Activated T-helper 1 cell treated with Interleukin-2 at 50 U/mL for 16 hours (primary cell): Measurements from ENCODE around the gene RIOK2.

Source experiments
- DNase-seq: peaks from one replicate; pipeline ENCODE4 v3.0.0-alpha.2; 2020; ENCODE audit warnings: low read depth

Gene RIOK2

DNA sequence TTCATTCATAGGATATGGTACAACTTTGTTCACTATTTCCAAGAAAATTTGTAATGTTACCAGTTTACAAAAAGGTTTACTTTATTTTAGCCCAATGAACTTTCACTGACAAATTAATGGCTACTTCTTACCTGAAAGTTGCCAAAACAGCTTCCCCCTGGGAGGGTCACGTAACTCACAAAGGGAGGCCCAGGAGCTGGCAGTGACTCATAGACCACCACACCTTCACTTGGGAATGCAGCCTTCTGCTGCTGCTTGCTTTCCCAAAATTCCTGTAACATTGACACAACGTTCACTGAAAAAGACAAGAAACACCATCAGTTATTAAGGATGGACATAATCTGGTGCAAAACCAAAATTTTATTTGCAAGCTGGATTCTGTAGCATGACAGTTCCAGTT is 58.7 kb downstream of the RIOK2 start:
- DNase-seq: no peak

DNA sequence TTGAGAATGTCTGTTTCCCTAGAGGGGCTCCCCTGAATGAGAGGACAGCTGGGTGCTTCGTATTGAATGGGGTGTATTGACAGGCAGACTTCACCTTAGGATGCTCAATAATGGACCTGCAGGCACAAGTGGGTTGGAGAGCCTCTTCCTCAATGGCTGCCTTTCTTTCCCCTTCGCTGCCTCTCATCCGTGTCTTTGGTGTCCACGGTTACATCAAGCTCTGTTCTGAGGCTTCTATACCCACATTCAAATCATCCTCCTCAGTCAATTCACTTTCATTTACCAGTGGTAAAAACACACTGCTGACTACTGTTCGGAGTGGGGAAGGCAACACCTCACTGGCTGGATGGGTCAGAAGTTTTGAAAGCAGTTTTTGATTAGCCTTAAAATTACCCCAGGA is 61.2 kb downstream of the RIOK2 start:
- DNase-seq: no peak

DNA sequence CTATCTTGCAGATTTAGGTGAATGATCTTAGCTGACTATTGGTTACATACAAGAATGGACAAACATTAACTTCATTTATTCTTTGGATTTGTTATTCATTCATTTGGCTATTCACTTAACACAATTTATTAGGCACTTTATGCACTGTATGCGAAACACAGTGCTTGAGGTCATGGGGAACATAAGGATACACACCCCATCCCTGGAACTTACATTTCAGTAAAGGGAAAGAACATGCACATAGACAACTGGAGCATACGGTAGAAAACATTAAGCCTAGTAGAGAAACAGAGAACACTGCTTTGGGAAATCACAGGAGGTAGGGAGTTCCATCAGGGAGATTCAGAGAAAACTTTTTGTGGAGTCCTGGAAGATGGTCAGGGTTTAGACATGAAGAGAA is 62.9 kb downstream of the RIOK2 start:
- no peak for DNase-seq

DNA sequence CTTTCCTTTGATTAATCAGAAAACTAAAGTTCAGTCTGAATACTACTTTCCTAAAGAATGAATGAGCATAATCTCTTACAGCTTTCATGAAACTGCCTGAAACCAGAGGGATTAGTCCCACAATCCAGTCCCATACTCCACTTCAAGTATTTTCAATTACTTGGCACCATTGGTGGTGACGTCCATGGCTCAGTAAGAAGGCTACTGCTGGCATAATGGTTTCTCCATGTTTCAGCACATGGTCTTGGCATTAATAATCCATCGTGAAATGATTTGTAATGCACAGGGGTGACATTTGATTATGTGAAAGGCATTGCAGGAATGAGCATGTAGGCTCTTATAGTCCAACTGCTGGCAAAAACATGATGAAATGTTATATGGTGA is 64.0 kb downstream of the RIOK2 start:
- no peak for DNase-seq

DNA sequence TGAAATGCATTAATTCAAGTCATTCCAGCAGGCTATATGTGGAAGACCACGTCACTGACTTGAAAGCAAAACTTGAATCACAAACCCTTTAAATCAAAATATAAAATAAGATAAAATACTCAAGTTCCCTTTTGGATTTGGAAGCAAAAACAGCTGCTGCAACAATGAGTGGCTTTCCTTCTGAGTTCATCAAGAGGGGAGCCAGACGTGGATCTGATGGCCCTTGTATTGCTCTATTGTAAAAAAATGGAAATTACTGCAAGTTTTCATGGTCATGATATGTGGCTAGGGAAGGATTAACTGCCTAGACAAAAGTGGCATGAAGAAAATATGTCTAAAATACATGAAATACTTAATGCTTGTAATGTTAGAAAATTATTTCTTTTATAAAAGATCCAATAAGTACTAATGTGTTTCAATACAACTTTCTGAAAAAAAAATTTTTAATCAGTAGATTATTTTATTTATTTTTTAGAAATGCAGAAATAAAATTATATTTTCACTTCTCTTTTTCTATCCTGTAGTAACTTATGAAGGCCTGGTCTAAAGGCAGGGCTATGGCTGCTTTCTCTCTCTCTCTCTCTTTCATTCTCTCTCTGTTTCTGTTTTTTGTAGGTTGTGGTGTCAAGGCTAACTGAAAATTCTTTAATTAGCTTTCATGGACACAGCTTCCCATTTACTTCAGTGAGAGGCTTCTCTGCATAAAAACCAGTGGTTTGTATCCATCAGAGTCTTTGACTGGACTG is 64.6 kb downstream of the RIOK2 start:
- no peak for DNase-seq

DNA sequence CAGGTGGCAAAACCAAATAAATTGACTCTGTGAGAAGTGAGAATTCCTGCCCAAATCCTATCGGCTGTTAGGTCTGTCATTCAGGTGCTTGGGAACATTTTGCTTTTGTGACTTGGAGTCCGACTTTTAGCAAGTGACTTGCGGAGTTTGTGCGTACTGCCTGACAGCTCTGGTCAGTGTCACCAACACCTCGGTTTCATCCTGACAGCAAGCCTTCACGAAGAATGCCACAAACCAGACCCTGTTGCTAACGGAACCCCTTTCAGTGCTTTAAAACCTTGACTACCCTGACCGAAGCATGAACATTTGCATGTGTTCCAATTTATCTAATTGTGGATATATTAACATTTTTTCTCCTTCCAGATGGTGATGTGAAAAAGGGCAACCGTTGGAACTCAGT is 67.1 kb downstream of the RIOK2 start:
- no peak for DNase-seq

DNA sequence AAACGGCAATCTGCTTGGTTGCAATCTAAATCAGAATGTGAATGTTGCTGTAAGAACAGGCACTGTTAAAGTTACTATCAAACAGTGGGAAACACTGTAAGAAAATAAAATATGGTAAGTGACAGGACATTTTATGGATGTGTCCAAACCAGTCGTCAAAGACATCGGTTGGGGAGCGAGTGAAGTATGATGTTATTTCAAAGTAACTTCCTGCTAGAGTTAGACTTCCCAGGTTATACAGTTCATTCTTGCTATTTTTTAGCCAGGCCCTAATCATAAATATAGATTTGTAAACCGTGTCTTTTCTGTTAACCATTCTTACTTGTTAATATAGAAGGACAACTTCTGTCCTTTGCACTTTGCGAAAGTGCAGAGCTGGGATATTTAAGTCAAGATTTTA is 70.8 kb downstream of the RIOK2 start:
- no peak for DNase-seq

DNA sequence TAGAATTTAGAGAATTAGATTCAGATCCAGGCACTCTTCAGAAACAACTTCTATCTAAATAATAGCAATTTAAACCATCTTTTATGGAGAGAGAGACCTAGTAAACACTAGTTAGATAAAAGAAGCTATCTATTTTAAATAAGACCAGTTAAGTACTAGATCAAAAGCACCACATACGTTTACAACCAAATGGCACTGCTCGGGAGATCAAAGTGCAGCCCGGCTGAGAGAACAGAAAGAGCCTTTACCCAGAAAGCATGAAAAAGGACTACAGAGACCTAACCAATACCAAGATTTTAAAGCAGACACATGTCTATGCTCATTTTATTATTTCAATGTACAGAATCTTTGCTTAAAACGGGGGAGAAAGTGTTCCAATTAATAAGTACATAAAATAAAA is 71.4 kb downstream of the RIOK2 start:
- DNase-seq: no peak

DNA sequence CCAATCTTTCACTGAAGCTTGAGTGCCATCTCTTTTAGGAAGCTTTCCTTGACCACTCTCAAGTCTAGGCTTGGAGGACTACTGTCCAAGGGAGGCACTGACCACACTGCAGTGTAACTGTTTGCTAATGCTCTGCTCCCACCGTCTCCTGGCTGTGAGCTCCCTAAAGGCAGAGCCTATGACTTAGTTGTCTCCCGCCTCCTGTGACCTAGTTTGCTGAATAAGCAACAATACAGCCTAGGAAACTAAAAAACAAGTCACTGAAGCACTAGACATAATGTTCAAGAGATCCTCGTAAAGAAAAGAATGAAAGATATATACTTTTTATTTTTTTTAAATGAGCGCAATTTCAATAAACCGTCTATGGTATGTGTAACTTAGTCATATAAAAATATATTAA is 72.0 kb downstream of the RIOK2 start:
- DNase-seq: no peak
